OCI-LY7 (cell line): ENCODE data around the gene RHOT1.

Experiments
- EZH2phosphoT487 ChIP-seq: fragments of 200-600 bp; sonication (generic); IDR thresholded peaks from 2 replicates; pipeline ENCODE4 v1.6.1; 2018; ENCODE audit warnings: low read depth, borderline replicate concordance, mild to moderate bottlenecking, mixed run types, antibody characterized with exemption, low read length, moderate library complexity, mixed read lengths
- TF ChIP-seq, protein P1 (sequence below): fragments of 200-600 bp; sonication (generic); conservative IDR thresholded peaks from 2 replicates; pipeline ENCODE4 v1.5.1; 2014; ENCODE audit warnings: mild to moderate bottlenecking, antibody characterized with exemption, low read length, moderate library complexity, mixed read lengths

DNA sequence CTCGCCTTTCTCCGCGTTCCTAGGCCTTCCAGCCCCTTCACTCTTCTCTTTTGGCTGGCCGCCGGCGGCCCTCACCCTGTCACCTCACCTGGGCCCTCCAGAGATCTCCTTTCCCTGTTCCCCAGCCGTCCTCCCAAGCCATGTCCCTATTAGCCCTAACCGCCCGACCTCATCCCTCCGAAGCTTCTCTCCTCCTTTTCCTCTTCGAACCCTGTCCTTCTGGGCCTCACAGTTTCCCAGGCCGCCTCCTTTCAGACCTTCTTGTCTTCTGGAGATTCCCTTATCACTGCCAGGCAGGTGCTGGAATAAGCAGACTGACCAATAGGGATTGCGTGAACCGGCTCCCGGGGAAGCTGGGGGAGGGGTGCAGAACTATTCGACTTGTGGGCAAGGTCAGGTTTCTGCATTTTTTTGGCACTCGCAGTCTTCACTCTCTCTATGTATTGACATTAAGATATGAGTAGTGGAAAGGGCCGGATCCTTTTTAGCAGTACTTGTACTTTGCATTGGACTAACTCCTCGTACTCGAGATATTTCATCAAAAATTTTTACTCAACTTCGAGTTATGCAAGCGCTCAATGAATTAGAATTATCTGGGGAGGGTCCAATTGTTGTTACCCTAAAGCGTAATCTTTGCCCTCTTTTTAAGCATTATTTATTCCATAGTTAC is 690 bp downstream of the RHOT1 start:
- TF ChIP-seq, protein P1, sequence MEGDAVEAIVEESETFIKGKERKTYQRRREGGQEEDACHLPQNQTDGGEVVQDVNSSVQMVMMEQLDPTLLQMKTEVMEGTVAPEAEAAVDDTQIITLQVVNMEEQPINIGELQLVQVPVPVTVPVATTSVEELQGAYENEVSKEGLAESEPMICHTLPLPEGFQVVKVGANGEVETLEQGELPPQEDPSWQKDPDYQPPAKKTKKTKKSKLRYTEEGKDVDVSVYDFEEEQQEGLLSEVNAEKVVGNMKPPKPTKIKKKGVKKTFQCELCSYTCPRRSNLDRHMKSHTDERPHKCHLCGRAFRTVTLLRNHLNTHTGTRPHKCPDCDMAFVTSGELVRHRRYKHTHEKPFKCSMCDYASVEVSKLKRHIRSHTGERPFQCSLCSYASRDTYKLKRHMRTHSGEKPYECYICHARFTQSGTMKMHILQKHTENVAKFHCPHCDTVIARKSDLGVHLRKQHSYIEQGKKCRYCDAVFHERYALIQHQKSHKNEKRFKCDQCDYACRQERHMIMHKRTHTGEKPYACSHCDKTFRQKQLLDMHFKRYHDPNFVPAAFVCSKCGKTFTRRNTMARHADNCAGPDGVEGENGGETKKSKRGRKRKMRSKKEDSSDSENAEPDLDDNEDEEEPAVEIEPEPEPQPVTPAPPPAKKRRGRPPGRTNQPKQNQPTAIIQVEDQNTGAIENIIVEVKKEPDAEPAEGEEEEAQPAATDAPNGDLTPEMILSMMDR, result no peak
- no peak for TF ChIP-seq EZH2phosphoT487
